Measurements from ENCODE around the gene TMEM72.

TMEM72 gene

DNA sequence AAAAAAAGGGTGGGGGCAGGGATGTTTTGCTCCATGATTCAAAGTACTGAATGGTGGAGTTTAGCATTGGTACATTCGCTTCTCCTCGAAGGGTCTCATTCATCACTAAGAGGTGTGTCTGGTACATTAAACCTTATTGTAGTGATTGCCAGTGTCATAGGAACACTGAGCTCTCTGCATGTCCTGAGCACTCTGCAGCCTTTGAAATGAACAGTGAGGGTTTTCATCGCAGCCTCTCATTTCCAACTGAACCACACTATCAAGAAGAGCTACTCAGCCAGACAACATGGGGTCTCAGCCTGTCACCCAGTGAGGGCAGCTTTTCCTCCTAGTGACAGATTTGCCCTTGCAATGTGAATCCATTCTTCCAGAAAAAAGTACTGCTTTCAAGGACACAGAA is 75.0 kb downstream of the TMEM72 start:
- no peak for DNase-seq (ENCODE audit: low spot score)
- TF ChIP-seq, protein P1, sequence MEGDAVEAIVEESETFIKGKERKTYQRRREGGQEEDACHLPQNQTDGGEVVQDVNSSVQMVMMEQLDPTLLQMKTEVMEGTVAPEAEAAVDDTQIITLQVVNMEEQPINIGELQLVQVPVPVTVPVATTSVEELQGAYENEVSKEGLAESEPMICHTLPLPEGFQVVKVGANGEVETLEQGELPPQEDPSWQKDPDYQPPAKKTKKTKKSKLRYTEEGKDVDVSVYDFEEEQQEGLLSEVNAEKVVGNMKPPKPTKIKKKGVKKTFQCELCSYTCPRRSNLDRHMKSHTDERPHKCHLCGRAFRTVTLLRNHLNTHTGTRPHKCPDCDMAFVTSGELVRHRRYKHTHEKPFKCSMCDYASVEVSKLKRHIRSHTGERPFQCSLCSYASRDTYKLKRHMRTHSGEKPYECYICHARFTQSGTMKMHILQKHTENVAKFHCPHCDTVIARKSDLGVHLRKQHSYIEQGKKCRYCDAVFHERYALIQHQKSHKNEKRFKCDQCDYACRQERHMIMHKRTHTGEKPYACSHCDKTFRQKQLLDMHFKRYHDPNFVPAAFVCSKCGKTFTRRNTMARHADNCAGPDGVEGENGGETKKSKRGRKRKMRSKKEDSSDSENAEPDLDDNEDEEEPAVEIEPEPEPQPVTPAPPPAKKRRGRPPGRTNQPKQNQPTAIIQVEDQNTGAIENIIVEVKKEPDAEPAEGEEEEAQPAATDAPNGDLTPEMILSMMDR (IDR thresholded peaks at IDR 0.05; ENCODE audit: extremely low read depth, missing control alignments): no peak

All from GM20000 (cell line).